HEK293T (cell line): ENCODE data around the gene PPP4C.

ENCODE experiments used
- FOXK2 ChIP-seq: fragments of 450-650 bp; IDR thresholded peaks from 2 replicates; pipeline ENCODE4 v1.6.1; 2016; ENCODE audit warnings: mild to moderate bottlenecking
- FOXM1 ChIP-seq: fragments of 450-650 bp; IDR thresholded peaks from 2 replicates; pipeline ENCODE4 v1.6.1; 2017; ENCODE audit warnings: mild to moderate bottlenecking, borderline replicate concordance
- NFRKB ChIP-seq: fragments of 450-650 bp; IDR thresholded peaks from 2 replicates; pipeline ENCODE4 v1.6.1; 2016; ENCODE audit warnings: mild to moderate bottlenecking, moderate library complexity
- TARDBP ChIP-seq: fragments of 450-650 bp; IDR thresholded peaks from 2 replicates; pipeline ENCODE4 v1.6.1; 2016

GRCh38 chr16:30067584-30067916 is 8.2 kb upstream of the PPP4C start:
- TF ChIP-seq TARDBP (no peak), FOXM1 (no peak), FOXK2 (no peak), NFRKB (no peak)
